CD4-positive, alpha-beta memory T cell (primary cell): Measurements from ENCODE around the gene AFDN. TPM values are rescaled to one million over a fixed set of nuclear protein-coding genes. Genes with fewer than 3 reads are reported as not detected.

Source experiments
- CTCF ChIA-PET: fragments of 350-600 bp; sonication (Branson Sonifier 250); formaldehyde crosslinking; loops from one replicate; lab custom pipeline; 2021; ENCODE audit warnings: inconsistent platforms; ENCODE audit not compliant: partially characterized antibody; lab: Charles Lee
- POLR2A ChIA-PET: fragments of 350-600 bp; sonication (Branson Sonifier 250); formaldehyde crosslinking; loops from one replicate; lab custom pipeline; 2021; ENCODE audit not compliant: partially characterized antibody; lab: Charles Lee
- DNase-seq, 5 donors: peaks; one replicate each; pipeline versions ENCODE4 v3.0.0 to v3.0.0-alpha.2; 2020 to 2022; ENCODE audit warnings: mixed read lengths in 1 of 5
- H3K27ac ChIP-seq: one replicate; pipeline ENCODE4 v1.7.0; 2013; ENCODE audit warnings: low read depth, low read length
- H3K27me3 ChIP-seq: 2 replicates; pipeline ENCODE4 v1.7.0; 2013; ENCODE audit warnings: mild to moderate bottlenecking, low read length, moderate library complexity; ENCODE audit not compliant: insufficient read depth
- H3K36me3 ChIP-seq: 2 replicates; pipeline ENCODE4 v1.7.0; 2013; ENCODE audit warnings: mild to moderate bottlenecking, low read length, moderate library complexity; ENCODE audit not compliant: insufficient read depth
- H3K4me1 ChIP-seq: 2 replicates; pipeline ENCODE4 v1.7.0; 2013; ENCODE audit warnings: mild to moderate bottlenecking, low read length, moderate library complexity; ENCODE audit not compliant: insufficient read depth
- H3K4me3 ChIP-seq, 2 donors: one replicate each; pipeline ENCODE4 v1.7.0; 2013; ENCODE audit warnings: low read length in 2 of 2, mild to moderate bottlenecking in 1 of 2
- H3K9me3 ChIP-seq, 2 donors: one replicate each; pipeline ENCODE4 v1.7.0; 2013; ENCODE audit warnings: low read length in 2 of 2, control low read depth in 1 of 2; ENCODE audit not compliant: control insufficient read depth in 1 of 2
- H3K27ac Mint-ChIP-seq, 7 donors: one replicate each; pipeline ENCODE4 v1.8.0; 2020 to 2021; ENCODE audit warnings: mixed read lengths in 7 of 7, mild to moderate bottlenecking in 6 of 7, inconsistent platforms in 3 of 7, moderate library complexity in 3 of 7
- H3K27me3 Mint-ChIP-seq, 2 donors: one replicate each; pipeline ENCODE4 v1.8.0; 2020 to 2021; ENCODE audit warnings: mixed read lengths in 2 of 2
- H3K36me3 Mint-ChIP-seq, 2 donors: one replicate each; pipeline ENCODE4 v1.8.0; 2020 to 2021; ENCODE audit warnings: mixed read lengths in 2 of 2, inconsistent platforms in 1 of 2, mild to moderate bottlenecking in 1 of 2
- H3K4me1 Mint-ChIP-seq, 4 donors: one replicate each; pipeline ENCODE4 v1.8.0; 2020 to 2021; ENCODE audit warnings: mixed read lengths in 4 of 4, mild to moderate bottlenecking in 1 of 4
- H3K4me3 Mint-ChIP-seq, 8 donors: one replicate each; pipeline ENCODE4 v1.8.0; 2020 to 2021; ENCODE audit warnings: mixed read lengths in 8 of 8, mild to moderate bottlenecking in 7 of 8, moderate library complexity in 6 of 8, inconsistent platforms in 3 of 8
- H3K9me3 Mint-ChIP-seq, 8 donors: one replicate each; pipeline ENCODE4 v1.8.0; 2020 to 2021; ENCODE audit warnings: mixed read lengths in 8 of 8, mild to moderate bottlenecking in 5 of 8, inconsistent platforms in 3 of 8, moderate library complexity in 1 of 8
- intact Hi-C: fragments of 100-400 bp; cut with micrococcal nuclease; formaldehyde crosslinking; loops from one replicate; pipeline ENCODE4 v1.15.1; 2023
- polyA plus RNA-seq, 2 donors: library from polyadenylated mRNA; unstranded; fragments of 300-500 nt; fragmentation: Illumina TruSeq; gene quantifications; one replicate each; pipeline ENCODE4 v1.2.3, GENCODE V29; 2021
- total RNA-seq, 2 experiments: library from RNA; stranded (reverse); gene quantifications; one replicate each; pipeline ENCODE4 v1.2.3, GENCODE V29; 2021

Gene AFDN
- total and polyA plus RNA-seq, 4 experiments from 2014 or later: 1.4 to 24.3 (median 15.3) TPM

DNA sequence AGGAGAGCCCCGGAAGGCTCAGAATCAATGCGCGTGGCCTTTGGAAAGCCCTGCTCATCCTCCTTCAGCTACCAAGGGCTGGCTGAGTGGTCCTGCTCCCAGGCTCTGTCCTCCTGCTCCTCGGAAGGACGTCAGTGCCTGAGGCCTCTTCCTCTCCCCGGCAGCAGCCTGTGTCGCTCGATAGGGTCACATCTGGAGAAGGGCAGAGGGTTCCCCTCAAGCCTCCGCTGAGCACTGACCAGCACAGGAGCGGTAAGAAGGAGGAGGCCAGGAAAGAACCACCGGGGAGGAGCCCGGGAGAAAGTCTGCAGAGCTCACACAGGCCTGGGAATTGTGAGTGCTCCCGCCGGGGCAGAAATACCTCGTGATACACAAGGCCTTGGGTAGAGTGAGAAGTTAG lies 192.0 kb downstream of the AFDN start:
- Mint-ChIP-seq H3K4me3 (no peak overlapping the region), H3K27me3 (peaks cover 5 to 6% of the 10 kb centered on the region in 2 donors), H3K27ac (no peak overlapping the region), H3K36me3 (no peaks in the 10 kb centered on the region), H3K4me1 (no peaks in the 10 kb centered on the region), H3K9me3 (peaks cover 0 to 12% (median 5%) of the 10 kb centered on the region in 8 donors)
- Histone ChIP-seq H3K27me3 (no peaks in the 10 kb centered on the region), H3K27ac (no peak overlapping the region), H3K9me3 (no peaks in the 10 kb centered on the region), H3K4me1 (no peaks in the 10 kb centered on the region), H3K4me3 (no peak overlapping the region), H3K36me3 (no peaks in the 10 kb centered on the region)
- intact Hi-C loops: no loop called here
- POLR2A ChIA-PET: no interaction called here
- CTCF ChIA-PET: no interaction called here
- no peak for DNase-seq

DNA sequence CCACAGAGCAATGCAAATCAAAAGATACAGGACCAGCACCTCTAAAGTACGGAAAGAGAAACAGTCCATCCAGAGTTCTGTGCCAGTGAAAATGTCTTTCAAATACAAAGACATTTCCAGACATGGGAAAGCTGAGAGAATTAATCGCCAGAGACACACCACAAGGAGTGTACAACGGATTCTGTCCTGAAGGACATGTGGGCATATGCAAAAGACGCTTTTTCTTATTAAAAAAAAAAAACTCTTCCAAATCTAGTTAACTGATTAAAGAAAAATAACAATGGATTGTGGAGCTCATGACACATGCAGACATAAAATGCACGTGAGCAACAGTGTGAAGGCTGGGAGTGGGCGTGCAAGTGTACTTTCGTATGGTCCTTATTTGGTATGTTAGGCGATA lies 193.5 kb downstream of the AFDN start:
- Histone ChIP-seq H3K4me3 (no peak overlapping the region), H3K9me3 (no peaks in the 10 kb centered on the region), H3K27ac (no peak overlapping the region), H3K27me3 (no peaks in the 10 kb centered on the region), H3K4me1 (no peaks in the 10 kb centered on the region), H3K36me3 (no peaks in the 10 kb centered on the region)
- Mint-ChIP-seq H3K4me1 (no peaks in the 10 kb centered on the region), H3K27me3 (peaks cover 3 to 8% of the 10 kb centered on the region in 2 donors), H3K4me3 (no peak overlapping the region), H3K9me3 (peaks cover 0 to 8% (median 1%) of the 10 kb centered on the region in 8 donors), H3K27ac (no peak overlapping the region), H3K36me3 (no peaks in the 10 kb centered on the region)
- intact Hi-C loops: no loop called here
- ChIA-PET CTCF (no interaction called here), POLR2A (no interaction called here)
- DNase-seq: no peak

DNA sequence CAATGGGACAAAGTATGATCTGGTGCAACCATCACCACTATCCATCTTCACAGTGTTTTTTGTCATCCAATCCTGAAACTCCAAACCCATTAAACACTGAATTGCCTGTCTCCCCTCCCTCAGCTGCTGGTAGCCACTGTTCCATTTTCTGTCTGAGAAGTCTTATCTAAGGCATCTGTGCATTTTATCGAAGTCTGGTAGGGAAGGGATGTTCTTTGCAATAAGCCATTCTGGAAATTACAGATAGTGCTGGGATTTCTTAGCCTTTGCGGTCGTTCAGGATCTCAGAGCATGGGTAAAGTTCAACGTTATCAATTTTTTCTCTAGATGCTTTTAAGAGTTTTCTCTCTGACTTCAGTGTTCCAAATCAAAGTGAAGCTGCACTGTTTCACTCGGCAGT lies 194.9 kb downstream of the AFDN start:
- H3K36me3 Mint-ChIP-seq: no peaks in the 10 kb centered on the region
- H3K27me3 Mint-ChIP-seq: peaks cover 4 to 5% of the 10 kb centered on the region in 2 donors
- no peak for DNase-seq
- no peak overlapping the region for H3K4me3 Mint-ChIP-seq
- no peaks in the 10 kb centered on the region for H3K4me1 ChIP-seq
- H3K9me3 ChIP-seq: no peaks in the 10 kb centered on the region
- H3K9me3 Mint-ChIP-seq: peaks cover 0 to 6% (median under 1%) of the 10 kb centered on the region in 8 donors
- no peak overlapping the region for H3K27ac ChIP-seq
- H3K27ac Mint-ChIP-seq: no peak overlapping the region
- ChIA-PET CTCF (no interaction called here), POLR2A (no interaction called here)
- no peaks in the 10 kb centered on the region for H3K27me3 ChIP-seq
- H3K4me3 ChIP-seq: no peak overlapping the region
- H3K4me1 Mint-ChIP-seq: no peaks in the 10 kb centered on the region
- intact Hi-C loops: no loop called here
- H3K36me3 ChIP-seq: no peaks in the 10 kb centered on the region

Other genes starting within 250 kb of the AFDN start
- gene KIF25, start 170.8 kb downstream of the AFDN start, total RNA-seq: not detected
- gene KIF25, start 170.8 kb downstream of the AFDN start, polyA plus RNA-seq: not detected